ENCODE results near the gene ZNF678.

The ZNF678 gene

GRCh38 chr1:227718932-227719331, 155.6 kb downstream of the ZNF678 start:
- no peak for TF ChIP-seq CTCF (IDR thresholded peaks at IDR 0.05; ENCODE audit: low read length, missing control alignments)
- DNase-seq (ENCODE audit: low read depth) = no peak
- H3K4me3 ChIP-seq (replicated peaks; ENCODE audit: low read depth, low read length) = no peak overlapping the region

- no peak for DNase-seq (ENCODE audit: low read depth)
- no peak for TF ChIP-seq CTCF (IDR thresholded peaks at IDR 0.05; ENCODE audit: low read length, missing control alignments)
- no peak overlapping the region for H3K4me3 ChIP-seq (replicated peaks; ENCODE audit: low read depth, low read length)
These were observed 160.1 kb downstream of the ZNF678 start for GRCh38 chr1:227723474-227723873.

DNA sequence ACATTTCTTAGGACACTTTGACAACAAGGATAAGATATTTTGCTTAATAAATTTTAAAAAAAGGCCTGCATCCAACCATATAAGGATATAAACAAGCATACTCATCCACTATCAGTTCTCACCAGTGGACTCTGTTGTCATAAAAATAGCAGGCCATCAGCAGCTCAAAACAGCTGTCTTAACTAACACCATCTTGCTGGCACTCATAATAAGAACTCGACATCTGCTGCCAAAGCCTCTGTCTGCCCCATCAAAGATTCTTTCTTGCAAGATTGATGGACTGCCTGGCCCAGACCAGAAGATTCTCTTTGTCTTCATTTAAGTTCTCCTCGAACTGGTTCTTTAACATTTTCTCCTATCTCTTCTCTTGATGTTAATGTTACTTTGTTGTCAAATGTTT, 161.7 kb downstream of the ZNF678 start:
- H3K4me3 ChIP-seq (replicated peaks; ENCODE audit: low read depth, low read length) = no peak overlapping the region
- no peak for DNase-seq (ENCODE audit: low read depth)
- TF ChIP-seq CTCF (IDR thresholded peaks at IDR 0.05; ENCODE audit: low read length, missing control alignments) = no peak

DNA sequence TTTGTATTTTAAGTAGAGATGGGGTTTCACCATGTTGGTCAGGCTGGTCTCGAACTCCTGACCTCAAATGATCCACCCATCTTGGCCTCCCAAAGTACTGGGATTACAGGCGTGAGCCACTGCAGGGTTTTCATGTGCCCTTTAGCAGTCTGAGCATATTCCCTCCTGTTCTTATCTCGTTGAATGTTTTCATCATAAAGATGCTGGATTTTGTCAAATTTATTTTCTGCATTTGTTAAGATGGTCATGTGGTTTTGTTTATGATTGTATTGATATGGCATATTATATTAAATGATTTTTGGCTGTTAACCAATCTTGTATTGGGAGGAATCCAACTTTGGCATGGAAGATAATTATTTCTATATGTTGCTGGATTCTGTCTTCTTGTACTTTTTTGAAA, 163.0 kb downstream of the ZNF678 start:
- TF ChIP-seq CTCF (IDR thresholded peaks at IDR 0.05; ENCODE audit: low read length, missing control alignments) = no peak
- DNase-seq (ENCODE audit: low read depth) = no peak
- no peak overlapping the region for H3K4me3 ChIP-seq (replicated peaks; ENCODE audit: low read depth, low read length)

Data from fibroblast of pulmonary artery (primary cell).